SKM-1 treated with dmso at 0.1 percent for 144 hours (cell line): Measurements from ENCODE around the gene CIROP.

Experiments
- DNase-seq: peaks from one replicate; lab custom pipeline; 2025; ENCODE audit not compliant: unreplicated experiment; lab: John Stamatoyannopoulos, UW

CIROP gene

GRCh38 chr14:23132970-23133369 lies 28.2 kb upstream of the CIROP start:
- DNase-seq, result no peak

- DNase-seq, result no peak
These were observed 26.7 kb upstream of the CIROP start for GRCh38 chr14:23131482-23131881.

DNA sequence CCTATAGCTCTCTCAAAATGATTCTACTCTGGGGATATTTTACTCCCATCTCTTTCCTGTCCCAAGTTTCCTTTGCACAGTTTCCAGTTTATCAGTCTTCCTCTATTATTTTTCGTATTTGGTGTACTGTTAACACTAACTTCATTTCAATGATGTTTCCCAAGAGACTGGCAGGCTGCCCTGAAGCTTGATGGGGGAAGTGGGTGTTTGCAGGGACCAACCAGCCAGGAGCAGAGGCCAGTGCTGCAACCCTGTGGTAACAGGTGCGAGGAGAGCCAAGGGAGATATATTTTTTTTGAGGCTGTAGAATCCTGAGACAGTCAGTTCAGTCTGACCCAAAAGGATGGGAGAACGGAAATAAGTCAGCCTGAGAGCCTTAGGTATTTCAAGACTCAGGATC lies 26.1 kb upstream of the CIROP start:
- peak; percentile 13 for DNase-seq

GRCh38 chr14:23129759-23130316 lies 25.0 kb upstream of the CIROP start:
- DNase-seq, result no peak

DNA sequence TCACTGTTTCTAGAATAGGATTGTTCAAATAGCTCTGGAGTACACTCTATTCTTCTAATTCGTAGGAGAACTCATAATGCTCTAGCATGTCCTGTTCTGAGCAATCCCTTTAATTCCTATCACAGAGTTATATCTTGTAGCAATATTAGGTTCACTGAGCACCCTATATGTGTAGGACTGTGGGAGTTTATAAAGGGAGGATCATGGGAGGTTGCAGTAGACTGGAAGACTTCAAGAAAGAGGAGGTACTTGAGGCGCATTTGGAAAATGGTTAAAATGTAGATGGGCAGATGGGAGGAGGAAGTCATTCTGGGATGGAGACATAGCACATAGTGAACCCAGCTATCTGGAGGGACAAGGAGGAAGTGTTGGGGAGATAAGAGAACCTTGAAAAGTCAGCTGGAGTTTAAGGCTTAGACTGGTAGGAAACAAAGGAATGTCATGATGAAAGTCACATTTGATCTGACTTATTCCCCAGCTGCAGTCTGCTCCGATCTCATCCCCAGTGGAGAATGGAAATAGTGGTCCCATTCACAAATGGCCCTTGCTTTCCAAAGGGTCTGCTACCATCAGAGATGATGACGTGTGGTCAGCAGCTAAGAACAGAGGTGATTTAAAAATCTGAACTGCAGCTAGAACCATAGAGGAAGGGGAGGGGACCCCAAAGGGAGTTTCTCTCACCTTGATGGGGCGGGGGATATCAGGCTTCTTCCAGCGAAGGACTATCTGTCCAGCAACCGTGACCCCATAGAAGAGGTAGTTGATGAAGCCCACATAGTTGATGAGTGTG lies 24.4 kb upstream of the CIROP start:
- peak; percentile 12 for DNase-seq

DNA sequence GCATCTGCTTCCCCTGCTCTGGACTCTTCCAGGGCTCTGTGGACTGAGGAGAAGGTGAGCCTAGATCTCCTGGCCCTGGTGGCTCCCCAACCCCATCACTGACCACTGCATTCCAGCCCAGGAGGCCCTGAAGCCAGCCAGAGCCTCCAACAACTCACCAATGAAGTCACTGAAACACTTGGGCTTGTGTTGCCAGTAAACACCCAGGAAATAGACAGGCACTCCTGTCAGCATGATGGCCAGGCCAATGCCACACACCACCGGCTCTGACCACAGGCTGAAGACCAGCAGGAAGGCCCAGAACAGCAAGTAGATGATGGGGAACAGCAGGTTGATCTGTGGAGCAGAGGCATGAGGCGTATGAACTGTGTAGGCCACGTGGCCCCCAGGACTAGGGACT lies 23.1 kb upstream of the CIROP start:
- no peak for DNase-seq

- no peak for DNase-seq
These were observed 21.9 kb upstream of the CIROP start for GRCh38 chr14:23126548-23127278.

- no peak for DNase-seq
These were observed 21.2 kb upstream of the CIROP start for GRCh38 chr14:23125933-23126524.

GRCh38 chr14:23125011-23125410 lies 20.2 kb upstream of the CIROP start:
- no peak for DNase-seq

DNA sequence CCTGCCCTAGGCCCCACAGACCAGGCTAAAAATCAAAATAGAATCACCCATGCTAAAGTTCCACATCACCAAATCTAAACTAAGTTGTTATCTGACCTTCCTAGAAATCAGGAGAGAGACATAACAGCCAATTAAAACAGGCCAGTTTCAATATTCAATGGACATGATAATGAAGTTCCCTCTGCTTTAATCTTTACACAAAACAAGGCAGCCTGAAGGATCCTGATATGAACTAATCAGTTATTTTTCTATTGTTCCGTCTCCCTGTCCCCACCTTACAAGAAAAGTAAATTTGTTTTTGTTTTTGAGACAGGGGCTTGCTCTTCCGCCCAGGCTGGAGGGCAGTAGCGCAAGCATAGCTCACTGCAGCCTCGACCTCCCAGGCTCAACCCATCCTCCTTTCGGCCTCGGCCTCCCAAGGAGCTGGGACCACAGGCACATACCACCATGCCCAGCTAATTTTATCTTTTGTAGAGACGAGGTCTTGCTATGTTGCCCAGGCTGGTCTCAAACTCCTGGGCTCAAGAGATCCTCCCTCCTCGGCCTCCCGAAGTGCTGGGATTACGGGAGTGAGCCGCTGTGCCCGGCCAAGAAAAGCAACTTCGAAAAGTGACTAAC lies 19.7 kb upstream of the CIROP start:
- DNase-seq, result no peak

DNA sequence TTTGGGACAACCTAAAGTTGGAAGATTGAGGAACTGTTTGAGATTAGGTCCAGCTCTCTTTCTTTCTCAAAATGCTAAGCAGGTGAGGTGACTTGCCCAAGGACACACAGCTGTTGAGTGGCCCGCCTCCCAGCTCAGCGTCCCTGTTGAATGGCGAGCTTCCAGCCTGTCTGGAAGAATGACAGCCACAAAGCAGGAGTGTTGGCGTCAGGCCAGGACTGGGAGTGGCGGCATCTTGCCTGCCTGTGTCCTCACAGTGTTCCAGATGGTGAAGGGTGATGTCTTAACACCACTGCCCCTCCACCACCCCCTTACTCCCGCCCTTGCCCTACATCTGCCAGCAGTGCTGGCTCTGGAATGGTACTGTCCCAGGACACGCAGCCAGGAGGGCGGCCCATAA lies 18.6 kb upstream of the CIROP start:
- no peak for DNase-seq

- DNase-seq, result no peak
These were observed 17.3 kb upstream of the CIROP start for GRCh38 chr14:23122086-23122485.

DNA sequence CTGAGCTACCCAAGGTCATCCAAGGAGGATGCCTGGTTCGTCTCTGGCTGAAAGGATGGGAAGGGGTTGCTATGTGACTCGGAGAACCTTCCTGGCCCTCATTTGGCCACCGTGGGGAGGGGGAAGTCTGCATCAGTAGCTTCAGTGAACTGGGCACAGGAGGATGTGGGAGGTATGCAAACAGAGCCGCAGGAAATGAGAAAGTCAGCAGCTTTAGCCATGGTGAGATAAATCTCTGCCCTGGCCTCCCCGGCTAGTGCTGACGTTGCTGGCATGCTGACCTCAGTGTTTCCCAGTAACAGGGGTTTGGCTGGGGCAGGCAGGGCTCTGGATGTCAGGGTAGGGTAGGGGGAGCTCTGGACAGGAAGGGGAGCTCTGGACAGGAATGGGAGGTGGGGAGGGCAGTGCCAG lies 16.6 kb upstream of the CIROP start:
- DNase-seq, result no peak

- DNase-seq, result peak; percentile 47
These were observed 15.9 kb upstream of the CIROP start for GRCh38 chr14:23120541-23121251.

GRCh38 chr14:23119363-23120327 lies 14.9 kb upstream of the CIROP start:
- peak; percentile 86 for DNase-seq

DNA sequence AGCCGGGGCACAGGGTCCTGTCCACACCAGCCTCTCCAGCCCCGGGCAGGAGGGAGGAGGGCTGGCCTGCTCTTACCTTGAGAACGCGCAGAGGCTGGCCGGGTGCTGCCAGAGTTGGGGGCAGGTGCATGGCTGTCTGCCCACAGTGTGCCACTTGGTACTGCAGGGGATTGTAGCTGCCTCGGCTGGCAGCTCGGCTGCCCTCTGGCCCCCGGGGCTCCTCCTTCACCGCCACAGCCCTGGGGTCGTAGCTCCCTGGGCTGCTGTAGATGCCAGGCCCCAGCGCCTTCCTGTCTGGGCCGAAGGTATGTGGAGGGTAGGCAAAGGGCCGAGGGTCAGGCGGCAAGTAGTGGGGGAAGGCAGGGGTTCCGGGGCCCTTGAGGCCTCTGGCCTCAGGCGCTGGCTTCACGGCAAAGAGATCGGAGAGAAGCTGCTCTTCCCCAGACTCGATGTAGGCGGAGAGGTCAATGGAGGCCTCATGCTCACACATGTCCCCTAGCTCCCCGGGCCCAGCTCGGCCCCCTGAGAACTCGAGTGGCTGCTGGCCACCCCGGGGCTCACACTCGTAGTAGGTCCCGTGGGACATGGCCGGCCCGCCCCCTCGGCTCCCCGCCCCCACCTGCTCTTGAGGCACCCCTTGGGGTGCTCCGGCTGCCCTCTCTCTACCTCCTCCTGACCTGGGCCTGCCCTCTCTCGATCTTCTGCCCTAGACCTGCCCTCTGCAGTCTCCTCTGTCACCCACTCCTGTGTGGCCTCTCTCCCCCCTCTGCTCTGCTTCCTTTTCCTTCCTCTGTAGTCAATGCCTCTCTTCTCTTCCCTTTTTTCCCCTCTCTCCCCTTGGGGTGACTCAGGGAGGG lies 13.9 kb upstream of the CIROP start, which contains the start of gene CEBPE:
TSS of gene CEBPE (minus strand) at position 750 of the 857 bp plus-strand sequence. CDS start at position 586, 164 bp downstream.
- DNase-seq, result peak; percentile 82

- no peak for DNase-seq
These were observed 12.7 kb upstream of the CIROP start for GRCh38 chr14:23117371-23118020.

DNA sequence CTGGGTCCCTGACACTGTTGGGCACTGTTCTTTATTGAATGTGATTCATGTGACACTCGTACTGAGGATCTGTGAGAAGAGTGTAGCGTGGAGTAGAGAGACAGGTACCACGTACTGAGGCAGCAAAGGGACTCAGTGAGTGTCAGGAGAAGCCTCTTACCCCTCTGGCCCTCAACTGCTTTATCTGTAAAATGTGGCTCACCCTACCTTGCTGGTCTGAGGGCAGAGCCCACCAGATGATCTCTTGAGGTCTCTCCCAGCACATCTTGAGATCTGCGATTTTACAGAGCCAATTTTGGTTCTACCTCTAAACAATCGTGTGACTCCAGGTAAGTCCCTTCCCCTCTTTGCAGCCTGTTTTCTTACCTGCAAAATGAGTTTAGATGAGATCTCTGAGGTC lies 11.1 kb upstream of the CIROP start:
- no peak for DNase-seq
